HEK293 (cell line): ENCODE results near the gene CRYZL1.

Experiments
- CTCF ChIA-PET: fragments of 350-600 bp; formaldehyde crosslinking; extraction: SDS; loops from one replicate; lab custom pipeline; 2021; ENCODE audit warnings: antibody characterized with exemption; lab: Yijun Ruan, JAX
- POLR2A ChIA-PET: fragments of 300-600 bp; formaldehyde crosslinking; extraction: SDS; loops from one replicate; lab custom pipeline; 2020; ENCODE audit warnings: antibody characterized with exemption, inconsistent platforms; lab: Yijun Ruan, JAX
- H3K27ac ChIP-seq: fragments of 200-500 bp; sonication (Bioruptor generic); 2 replicates; pipeline ENCODE4 v1.5.1; 2014; ENCODE audit warnings: low read depth, low read length, control low read depth, inconsistent platforms; ENCODE audit errors: extremely low read depth
- H3K36me3 ChIP-seq, 2 experiments: fragments of 200-500 bp in 1 of 2; sonication (Bioruptor generic) in 1 of 2; 1 replicate in 1 of 2; 2 replicates in 1 of 2; pipeline ENCODE4 v1.5.1; 2014 to 2017; ENCODE audit warnings: inconsistent platforms in 2 of 2, low read length in 2 of 2; ENCODE audit not compliant: control insufficient read depth in 2 of 2, insufficient read depth in 1 of 2
- H3K4me1 ChIP-seq: fragments of 200-500 bp; sonication (Bioruptor generic); 2 replicates; pipeline ENCODE4 v1.5.1; 2014; ENCODE audit warnings: mild to moderate bottlenecking, low read length, inconsistent platforms; ENCODE audit not compliant: control insufficient read depth, insufficient read depth
- H3K4me3 ChIP-seq: 2 replicates; pipeline ENCODE4 v1.5.1; 2011; ENCODE audit warnings: low read depth, mild to moderate bottlenecking, control low read depth, low read length, moderate library complexity
- H3K9me3 ChIP-seq: fragments of 200-500 bp; sonication (Bioruptor generic); 2 replicates; pipeline ENCODE4 v1.5.1; 2014; ENCODE audit warnings: low read depth, low read length, inconsistent platforms; ENCODE audit not compliant: control insufficient read depth, insufficient read depth
- ATF2 ChIP-seq: fragments of 450-650 bp; formaldehyde crosslinking; IDR thresholded peaks from 2 replicates; pipeline ENCODE4 v1.5.1; 2016; ENCODE audit warnings: missing biosample characterization, missing genetic modification characterization, low read depth
- SP2 ChIP-seq: fragments of 450-650 bp; formaldehyde crosslinking; IDR thresholded peaks from 2 replicates; pipeline ENCODE4 v1.5.1; 2016; ENCODE audit warnings: missing biosample characterization, missing genetic modification characterization
- TCF7L2 ChIP-seq: IDR thresholded peaks from 2 replicates; pipeline ENCODE4 v1.6.1; 2011; ENCODE audit warnings: low read depth, mild to moderate bottlenecking, inconsistent platforms, low read length, moderate library complexity, borderline replicate concordance
- ZBTB48 ChIP-seq: fragments of 450-650 bp; formaldehyde crosslinking; IDR thresholded peaks from 2 replicates; pipeline ENCODE4 v1.5.1; 2016; ENCODE audit warnings: missing biosample characterization, missing genetic modification characterization
- ZFP37 ChIP-seq: fragments of 450-650 bp; formaldehyde crosslinking; IDR thresholded peaks from 2 replicates; pipeline ENCODE4 v1.5.1; 2016; ENCODE audit warnings: missing biosample characterization, missing genetic modification characterization
- ZNF112 ChIP-seq: fragments of 450-650 bp; formaldehyde crosslinking; IDR thresholded peaks from 2 replicates; pipeline ENCODE4 v1.5.0; 2017; ENCODE audit warnings: missing biosample characterization, missing genetic modification characterization
- ZNF114 ChIP-seq: fragments of 450-650 bp; formaldehyde crosslinking; IDR thresholded peaks from 2 replicates; pipeline ENCODE4 v1.5.0; 2017; ENCODE audit warnings: missing biosample characterization, missing genetic modification characterization
- ZNF133 ChIP-seq: fragments of 450-650 bp; formaldehyde crosslinking; IDR thresholded peaks from 2 replicates; pipeline ENCODE4 v1.5.1; 2016; ENCODE audit warnings: missing biosample characterization, missing genetic modification characterization
- ZNF138 ChIP-seq: fragments of 450-650 bp; formaldehyde crosslinking; IDR thresholded peaks from 2 replicates; pipeline ENCODE4 v1.5.1; 2016; ENCODE audit warnings: missing biosample characterization, missing genetic modification characterization, borderline replicate concordance
- ZNF169 ChIP-seq: fragments of 450-650 bp; formaldehyde crosslinking; IDR thresholded peaks from 2 replicates; pipeline ENCODE4 v1.5.1; 2016; ENCODE audit warnings: missing biosample characterization, missing genetic modification characterization
- ZNF174 ChIP-seq: fragments of 450-650 bp; formaldehyde crosslinking; IDR thresholded peaks from 2 replicates; pipeline ENCODE4 v1.5.0; 2017; ENCODE audit warnings: missing biosample characterization, mild to moderate bottlenecking, missing genetic modification characterization
- ZNF24 ChIP-seq: fragments of 450-650 bp; formaldehyde crosslinking; IDR thresholded peaks from 2 replicates; pipeline ENCODE4 v1.5.1; 2016; ENCODE audit warnings: missing biosample characterization, missing genetic modification characterization
- ZNF274 ChIP-seq, 2 experiments: fragments of 200-500 bp in 1 of 2; fragments of 450-650 bp in 1 of 2; sonication (Bioruptor generic) in 1 of 2; formaldehyde crosslinking in 1 of 2; IDR thresholded peaks; 2 replicates each; pipeline versions ENCODE4 v1.5.1 to v1.6.1; 2014 to 2016; ENCODE audit warnings: borderline replicate concordance in 1 of 2, inconsistent platforms in 1 of 2, low read length in 1 of 2, missing biosample characterization in 1 of 2, missing genetic modification characterization in 1 of 2
- ZNF280C ChIP-seq: fragments of 450-650 bp; formaldehyde crosslinking; IDR thresholded peaks from 2 replicates; pipeline ENCODE4 v1.5.1; 2016; ENCODE audit warnings: missing biosample characterization, missing genetic modification characterization
- ZNF311 ChIP-seq: fragments of 450-650 bp; formaldehyde crosslinking; IDR thresholded peaks from 2 replicates; pipeline ENCODE4 v1.5.1; 2017; ENCODE audit warnings: missing biosample characterization, missing genetic modification characterization, borderline replicate concordance
- ZNF362 ChIP-seq: fragments of 450-650 bp; formaldehyde crosslinking; IDR thresholded peaks from 2 replicates; pipeline ENCODE4 v1.5.1; 2016; ENCODE audit warnings: missing biosample characterization, missing genetic modification characterization
- ZNF391 ChIP-seq: fragments of 450-650 bp; formaldehyde crosslinking; IDR thresholded peaks from 2 replicates; pipeline ENCODE4 v1.5.1; 2016; ENCODE audit warnings: low read depth, missing biosample characterization, missing genetic modification characterization, borderline replicate concordance
- ZNF521 ChIP-seq: fragments of 450-650 bp; formaldehyde crosslinking; IDR thresholded peaks from 2 replicates; pipeline ENCODE4 v1.5.1; 2017; ENCODE audit warnings: missing biosample characterization, mild to moderate bottlenecking, missing genetic modification characterization
- ZNF549 ChIP-seq: fragments of 450-650 bp; IDR thresholded peaks from 2 replicates; pipeline ENCODE4 v1.5.1; 2018; ENCODE audit warnings: missing biosample characterization, missing genetic modification characterization, mild to moderate bottlenecking, inconsistent platforms, moderate library complexity
- ZNF837 ChIP-seq: fragments of 450-650 bp; formaldehyde crosslinking; IDR thresholded peaks from 2 replicates; pipeline ENCODE4 v1.5.1; 2016; ENCODE audit warnings: missing biosample characterization, missing genetic modification characterization
- ZXDB ChIP-seq: fragments of 450-650 bp; formaldehyde crosslinking; IDR thresholded peaks from 2 replicates; pipeline ENCODE4 v1.5.1; 2016; ENCODE audit warnings: missing biosample characterization, missing genetic modification characterization
- TF ChIP-seq, protein P1 (sequence below): fragments of 450-650 bp; formaldehyde crosslinking; IDR thresholded peaks from 2 replicates; pipeline ENCODE4 v1.5.1; 2017; ENCODE audit warnings: missing biosample characterization, missing genetic modification characterization
- TF ChIP-seq, protein P2 (sequence below): fragments of 450-650 bp; formaldehyde crosslinking; optimal IDR thresholded peaks from 2 replicates; pipeline ENCODE3; 2016; ENCODE audit warnings: missing biosample characterization, mild to moderate bottlenecking, missing genetic modification characterization
- TF ChIP-seq, protein P3 (sequence below): fragments of 450-650 bp; IDR thresholded peaks from 2 replicates; pipeline ENCODE4 v1.5.1; 2018; ENCODE audit warnings: missing biosample characterization, mild to moderate bottlenecking, missing genetic modification characterization

The CRYZL1 gene

DNA sequence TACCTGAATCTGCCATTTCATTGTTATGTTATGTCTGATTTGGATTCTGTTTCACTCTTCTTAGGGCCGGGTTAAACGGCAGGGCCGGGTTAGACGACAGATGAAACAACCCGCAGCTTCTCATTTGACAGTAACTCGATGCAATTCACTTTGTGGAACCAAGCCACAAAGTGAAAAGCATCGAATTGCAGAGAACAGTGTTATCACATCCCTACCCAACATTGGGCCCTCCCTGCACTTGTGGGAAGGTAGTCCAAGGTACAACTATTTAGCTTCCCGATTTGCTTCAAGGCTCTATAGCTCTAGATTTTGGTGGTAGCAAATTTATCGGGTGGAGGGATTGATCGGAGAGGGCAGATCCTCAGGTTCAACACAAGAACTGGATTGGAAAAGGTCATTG lies 81.7 kb downstream of the CRYZL1 start:
- no peaks in the 10 kb centered on the region for H3K4me1 ChIP-seq
- TF ChIP-seq ZNF174 (tag by site-specific recombination) (no peak), ZNF280C (tag by site-specific recombination) (no peak), ZBTB48 (no peak), ZNF169 (tag by site-specific recombination) (no peak), ZFP37 (tag by site-specific recombination) (no peak)
- TF ChIP-seq, all 188 proteins: peak for 0
- Histone ChIP-seq H3K4me3 (no peak overlapping the region), H3K27ac (no peak overlapping the region), H3K36me3 (peaks cover 81 to 86% of the 10 kb centered on the region in 2 experiments), H3K9me3 (no peaks in the 10 kb centered on the region)
- POLR2A ChIA-PET, result no interaction called here
- CTCF ChIA-PET, result no interaction called here

GRCh38 chr21:33558777-33559421 lies 82.6 kb downstream of the CRYZL1 start:
- Histone ChIP-seq H3K36me3 (peaks cover 81 to 90% of the 10 kb centered on the region in 2 experiments), H3K4me3 (no peak overlapping the region), H3K27ac (no peak overlapping the region), H3K4me1 (no peaks in the 10 kb centered on the region), H3K9me3 (no peaks in the 10 kb centered on the region)
- ChIA-PET CTCF (interaction anchor here (1.3 kb wide), 1 partner anchor 24 kb away, joined by 4 read pairs; no protein-coding TSS in a partner anchor), POLR2A (interaction anchor here (0.6 kb wide), 1 partner anchor 58 kb away, joined by 3 read pairs; no protein-coding TSS in a partner anchor)
- no peak for TF ChIP-seq ZNF133 (tag by site-specific recombination)
- 0 out of 2 replicates have a peak, but pooled peaks have one; percentile 11 for TF ChIP-seq ZXDB (tag by site-specific recombination)
- TF ChIP-seq ZNF138, result no peak
- no peak for TF ChIP-seq ZNF24 (tag by site-specific recombination)
- TF ChIP-seq, protein P1, sequence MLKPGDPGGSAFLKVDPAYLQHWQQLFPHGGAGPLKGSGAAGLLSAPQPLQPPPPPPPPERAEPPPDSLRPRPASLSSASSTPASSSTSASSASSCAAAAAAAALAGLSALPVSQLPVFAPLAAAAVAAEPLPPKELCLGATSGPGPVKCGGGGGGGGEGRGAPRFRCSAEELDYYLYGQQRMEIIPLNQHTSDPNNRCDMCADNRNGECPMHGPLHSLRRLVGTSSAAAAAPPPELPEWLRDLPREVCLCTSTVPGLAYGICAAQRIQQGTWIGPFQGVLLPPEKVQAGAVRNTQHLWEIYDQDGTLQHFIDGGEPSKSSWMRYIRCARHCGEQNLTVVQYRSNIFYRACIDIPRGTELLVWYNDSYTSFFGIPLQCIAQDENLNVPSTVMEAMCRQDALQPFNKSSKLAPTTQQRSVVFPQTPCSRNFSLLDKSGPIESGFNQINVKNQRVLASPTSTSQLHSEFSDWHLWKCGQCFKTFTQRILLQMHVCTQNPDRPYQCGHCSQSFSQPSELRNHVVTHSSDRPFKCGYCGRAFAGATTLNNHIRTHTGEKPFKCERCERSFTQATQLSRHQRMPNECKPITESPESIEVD (tag by site-specific recombination), result peak; percentile 34; the same call in 1 of the 2 replicates
- TF ChIP-seq ATF2, result peak; percentile 61; the same call in 1 of the 2 replicates
- TF ChIP-seq ZNF549 (tag by site-specific recombination), result no peak
- TF ChIP-seq ZNF114 (tag by site-specific recombination), result no peak
- TF ChIP-seq SP2, result no peak
- TF ChIP-seq, protein P2, sequence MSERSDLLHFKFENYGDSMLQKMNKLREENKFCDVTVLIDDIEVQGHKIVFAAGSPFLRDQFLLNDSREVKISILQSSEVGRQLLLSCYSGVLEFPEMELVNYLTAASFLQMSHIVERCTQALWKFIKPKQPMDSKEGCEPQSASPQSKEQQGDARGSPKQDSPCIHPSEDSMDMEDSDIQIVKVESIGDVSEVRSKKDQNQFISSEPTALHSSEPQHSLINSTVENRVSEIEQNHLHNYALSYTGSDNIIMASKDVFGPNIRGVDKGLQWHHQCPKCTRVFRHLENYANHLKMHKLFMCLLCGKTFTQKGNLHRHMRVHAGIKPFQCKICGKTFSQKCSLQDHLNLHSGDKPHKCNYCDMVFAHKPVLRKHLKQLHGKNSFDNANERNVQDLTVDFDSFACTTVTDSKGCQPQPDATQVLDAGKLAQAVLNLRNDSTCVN (tag by site-specific recombination), result no peak
- TF ChIP-seq ZBTB48, result no peak
- no peak for TF ChIP-seq TCF7L2
- TF ChIP-seq, protein P3, sequence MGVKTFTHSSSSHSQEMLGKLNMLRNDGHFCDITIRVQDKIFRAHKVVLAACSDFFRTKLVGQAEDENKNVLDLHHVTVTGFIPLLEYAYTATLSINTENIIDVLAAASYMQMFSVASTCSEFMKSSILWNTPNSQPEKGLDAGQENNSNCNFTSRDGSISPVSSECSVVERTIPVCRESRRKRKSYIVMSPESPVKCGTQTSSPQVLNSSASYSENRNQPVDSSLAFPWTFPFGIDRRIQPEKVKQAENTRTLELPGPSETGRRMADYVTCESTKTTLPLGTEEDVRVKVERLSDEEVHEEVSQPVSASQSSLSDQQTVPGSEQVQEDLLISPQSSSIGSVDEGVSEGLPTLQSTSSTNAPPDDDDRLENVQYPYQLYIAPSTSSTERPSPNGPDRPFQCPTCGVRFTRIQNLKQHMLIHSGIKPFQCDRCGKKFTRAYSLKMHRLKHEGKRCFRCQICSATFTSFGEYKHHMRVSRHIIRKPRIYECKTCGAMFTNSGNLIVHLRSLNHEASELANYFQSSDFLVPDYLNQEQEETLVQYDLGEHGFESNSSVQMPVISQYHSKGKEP (tag by site-specific recombination), result no peak
- TF ChIP-seq ZNF837 (tag by site-specific recombination), result no peak
- no peak for TF ChIP-seq ZNF311
- TF ChIP-seq ZNF521 (tag by site-specific recombination), result no peak
- no peak for TF ChIP-seq ZNF112 (tag by site-specific recombination)
- TF ChIP-seq ZNF274 (IDR thresholded peaks at IDR 0.05; ENCODE audit: low read length), result no peak
- no peak for TF ChIP-seq ZNF274 (tag by site-specific recombination; IDR thresholded peaks at IDR 0.05; ENCODE audit: borderline replicate concordance)
- TF ChIP-seq ZNF362, result peak; percentile 67; the same call in 1 of the 2 replicates
- no peak for TF ChIP-seq ZNF391 (tag by site-specific recombination)
